ENCODE results near the gene CALD1.

The CALD1 gene

GRCh38 chr7:134788191-134788590 lies 8.8 kb downstream of the CALD1 start:
- no peak for DNase-seq

GRCh38 chr7:134789967-134790685 lies 10.7 kb downstream of the CALD1 start:
- DNase-seq: peak; percentile 53

- peak; percentile 48 for DNase-seq
Measured at GRCh38 chr7:134792968-134793367, 13.5 kb downstream of the CALD1 start.

GRCh38 chr7:134795231-134795630 lies 15.8 kb downstream of the CALD1 start:
- DNase-seq: no peak

GRCh38 chr7:134798155-134798554 lies 18.7 kb downstream of the CALD1 start:
- no peak for DNase-seq

- no peak for DNase-seq
Measured at GRCh38 chr7:134799377-134799776, 19.9 kb downstream of the CALD1 start.

- DNase-seq: no peak
Measured at GRCh38 chr7:134802762-134803161, 23.3 kb downstream of the CALD1 start.

GRCh38 chr7:134804351-134804750 lies 24.9 kb downstream of the CALD1 start:
- no peak for DNase-seq

- no peak for DNase-seq
Measured at GRCh38 chr7:134804854-134805253, 25.4 kb downstream of the CALD1 start.

- no peak for DNase-seq
Measured at GRCh38 chr7:134806197-134806596, 26.8 kb downstream of the CALD1 start.

GRCh38 chr7:134809616-134810015 lies 30.2 kb downstream of the CALD1 start:
- DNase-seq: no peak

GRCh38 chr7:134811765-134812164 lies 32.3 kb downstream of the CALD1 start:
- no peak for DNase-seq

GRCh38 chr7:134813663-134814396 lies 34.4 kb downstream of the CALD1 start:
- DNase-seq: no peak

- DNase-seq: no peak
Measured at GRCh38 chr7:134814730-134815364, 35.4 kb downstream of the CALD1 start.

- no peak for DNase-seq
Measured at GRCh38 chr7:134818613-134819345, 39.3 kb downstream of the CALD1 start.

- DNase-seq: no peak
Measured at GRCh38 chr7:134819401-134819800, 40.0 kb downstream of the CALD1 start.

- DNase-seq: no peak
Measured at GRCh38 chr7:134820295-134820694, 40.9 kb downstream of the CALD1 start.

- DNase-seq: no peak
Measured at GRCh38 chr7:134820778-134821177, 41.3 kb downstream of the CALD1 start.

- no peak for DNase-seq
Measured at GRCh38 chr7:134823400-134823799, 44.0 kb downstream of the CALD1 start.

GRCh38 chr7:134825666-134826065 lies 46.2 kb downstream of the CALD1 start:
- DNase-seq: no peak

GRCh38 chr7:134826105-134826504 lies 46.7 kb downstream of the CALD1 start:
- DNase-seq: no peak

GRCh38 chr7:134827436-134827835 lies 48.0 kb downstream of the CALD1 start:
- DNase-seq: no peak

GRCh38 chr7:134827889-134828288 lies 48.5 kb downstream of the CALD1 start:
- no peak for DNase-seq

Data from femur (tissue), 1 donor.